HG02840 (cell line): ENCODE measurements around the gene CELF1.
"Not testable (repeated sequence)": the region's sequence is repeated elsewhere in the genome, so short reads cannot be mapped to it uniquely, and the experiment has no call there.

Experiments used
- ATAC-seq: cut with Tn5 transposase; IDR thresholded peaks from one replicate; pipeline ENCODE4 v1.9.1; 2021; ENCODE audit warnings: mild to moderate bottlenecking, moderate library complexity, moderate number of reproducible peaks; ENCODE audit not compliant: unreplicated experiment, low FRiP score

The CELF1 gene

DNA sequence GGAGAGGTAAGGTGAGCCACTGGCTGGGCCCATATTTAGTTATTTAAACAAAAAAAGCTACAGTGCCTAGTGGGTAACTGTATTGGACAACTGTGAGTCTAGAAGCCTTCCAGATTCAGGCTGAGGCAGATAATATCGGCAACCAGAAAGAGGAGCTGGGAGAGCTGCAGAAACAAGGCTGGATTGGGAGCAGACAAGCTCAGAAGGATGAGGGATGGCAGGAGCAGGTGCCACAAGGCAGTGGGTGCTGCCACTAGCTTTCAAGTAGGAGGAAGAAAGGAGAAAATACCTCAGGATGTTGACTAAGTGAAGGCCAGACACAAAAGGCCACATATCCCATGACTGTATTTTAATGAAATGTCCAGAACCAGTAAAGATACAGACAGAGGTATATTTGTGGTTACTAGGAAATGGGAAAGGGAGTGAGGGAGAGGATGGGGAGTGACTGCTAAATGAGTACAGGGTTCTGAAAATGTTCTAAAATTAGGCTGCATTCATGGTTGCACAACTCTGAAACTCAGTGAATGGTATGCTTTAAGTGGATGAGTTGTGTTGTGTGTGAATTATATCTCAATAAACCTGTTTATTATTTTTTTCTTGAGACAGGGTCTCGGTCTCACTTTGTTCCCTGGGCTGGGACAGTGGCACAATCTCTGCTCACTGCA is 92.2 kb downstream of the CELF1 start:
- ATAC-seq = no peak

DNA sequence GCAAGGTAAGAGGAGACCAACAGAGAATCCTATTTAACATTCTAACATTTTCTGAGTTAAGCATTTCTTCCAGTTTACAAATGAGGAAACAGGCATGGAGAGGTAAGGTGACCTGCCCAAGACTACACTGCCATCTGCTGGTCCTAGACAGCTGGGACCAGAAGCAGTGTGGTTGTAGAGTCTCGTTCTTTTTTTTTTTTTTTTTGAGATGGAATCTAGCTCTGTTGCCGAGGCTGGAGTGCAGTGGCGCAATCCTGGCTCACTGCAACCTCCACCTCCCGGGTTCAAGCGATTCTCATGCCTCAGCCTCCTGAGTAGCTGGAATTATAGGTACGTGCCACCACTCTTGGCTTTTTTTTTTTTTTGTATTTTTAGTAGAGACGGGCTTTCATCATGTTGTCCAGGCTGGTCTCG is 98.7 kb downstream of the CELF1 start:
- not testable (repeated sequence) for ATAC-seq

DNA sequence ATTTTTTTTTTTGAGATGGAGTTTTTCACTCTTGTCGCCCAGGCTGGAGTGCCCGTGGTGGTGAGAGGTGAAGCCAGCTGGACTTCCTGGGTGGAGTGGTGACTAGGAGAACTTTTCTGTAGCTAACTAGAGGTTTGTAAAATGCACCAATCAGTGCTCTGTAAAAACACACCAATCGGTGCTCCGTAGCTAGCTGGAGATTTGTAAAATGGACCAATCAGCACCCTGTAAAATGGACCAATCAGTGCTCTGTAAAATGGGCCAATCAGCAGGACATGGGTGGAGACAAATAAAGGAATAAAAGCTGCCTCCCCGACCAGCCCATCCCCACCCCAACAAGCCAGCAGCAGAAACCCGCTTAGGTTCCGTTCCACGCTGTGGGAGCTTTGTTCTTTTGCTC is 99.6 kb downstream of the CELF1 start:
- no peak for ATAC-seq

DNA sequence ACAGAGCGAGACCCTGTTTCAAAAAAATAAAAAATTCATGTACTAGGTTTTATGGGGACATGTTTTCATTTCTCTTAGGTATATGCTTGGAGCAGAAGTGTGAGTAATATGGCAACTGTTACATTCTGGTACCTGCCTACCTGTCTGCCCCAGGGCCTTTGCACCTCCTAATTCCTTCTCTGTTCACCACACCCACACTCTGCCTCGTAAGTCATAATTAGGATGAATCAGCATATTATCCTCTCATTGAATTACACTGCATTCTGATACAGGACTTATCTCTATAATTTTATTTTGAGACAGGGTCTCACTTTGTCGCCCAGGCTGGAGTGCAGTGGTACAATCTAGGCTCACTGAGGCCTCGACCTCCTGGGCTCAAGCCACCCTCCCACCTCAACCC is 100.9 kb downstream of the CELF1 start:
- ATAC-seq = no peak

DNA sequence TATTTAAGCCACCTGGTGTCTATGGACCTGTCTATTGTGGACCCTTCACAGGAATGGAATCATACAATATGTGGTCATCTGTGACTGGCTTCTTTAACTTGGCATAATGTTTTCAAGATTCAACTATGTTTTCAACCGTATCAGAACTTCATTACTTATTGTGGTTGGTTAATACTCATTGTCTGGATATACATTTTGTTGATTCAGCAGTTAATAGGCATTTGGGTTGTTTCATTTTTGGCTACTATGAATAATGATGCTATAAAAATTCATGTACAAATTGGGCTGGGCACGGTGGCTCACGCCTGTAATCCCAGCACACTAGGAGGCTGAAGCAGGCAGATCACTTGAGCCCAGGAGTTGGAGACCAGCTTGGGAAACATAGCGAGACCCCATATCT is 101.5 kb downstream of the CELF1 start:
- ATAC-seq = no peak

DNA sequence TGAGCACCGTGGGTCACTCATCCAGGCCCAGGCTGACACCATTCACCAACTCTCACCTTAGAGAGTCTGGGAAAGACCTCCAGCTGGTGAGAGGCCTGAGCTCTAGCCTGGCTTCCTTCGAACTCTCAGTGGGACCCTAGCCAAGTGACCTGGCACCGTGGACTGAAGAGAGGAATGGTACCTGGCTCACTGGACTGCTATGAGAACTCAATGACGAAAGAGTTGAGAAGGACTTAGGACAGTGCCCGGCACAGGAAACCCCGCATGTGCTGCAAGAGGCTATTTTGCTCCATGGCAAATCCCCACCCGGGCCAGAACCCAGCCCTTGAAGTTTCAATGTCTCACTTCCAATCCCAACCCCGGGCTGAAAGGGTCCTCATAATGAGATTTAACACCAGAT is 103.4 kb downstream of the CELF1 start:
- ATAC-seq = no peak

DNA sequence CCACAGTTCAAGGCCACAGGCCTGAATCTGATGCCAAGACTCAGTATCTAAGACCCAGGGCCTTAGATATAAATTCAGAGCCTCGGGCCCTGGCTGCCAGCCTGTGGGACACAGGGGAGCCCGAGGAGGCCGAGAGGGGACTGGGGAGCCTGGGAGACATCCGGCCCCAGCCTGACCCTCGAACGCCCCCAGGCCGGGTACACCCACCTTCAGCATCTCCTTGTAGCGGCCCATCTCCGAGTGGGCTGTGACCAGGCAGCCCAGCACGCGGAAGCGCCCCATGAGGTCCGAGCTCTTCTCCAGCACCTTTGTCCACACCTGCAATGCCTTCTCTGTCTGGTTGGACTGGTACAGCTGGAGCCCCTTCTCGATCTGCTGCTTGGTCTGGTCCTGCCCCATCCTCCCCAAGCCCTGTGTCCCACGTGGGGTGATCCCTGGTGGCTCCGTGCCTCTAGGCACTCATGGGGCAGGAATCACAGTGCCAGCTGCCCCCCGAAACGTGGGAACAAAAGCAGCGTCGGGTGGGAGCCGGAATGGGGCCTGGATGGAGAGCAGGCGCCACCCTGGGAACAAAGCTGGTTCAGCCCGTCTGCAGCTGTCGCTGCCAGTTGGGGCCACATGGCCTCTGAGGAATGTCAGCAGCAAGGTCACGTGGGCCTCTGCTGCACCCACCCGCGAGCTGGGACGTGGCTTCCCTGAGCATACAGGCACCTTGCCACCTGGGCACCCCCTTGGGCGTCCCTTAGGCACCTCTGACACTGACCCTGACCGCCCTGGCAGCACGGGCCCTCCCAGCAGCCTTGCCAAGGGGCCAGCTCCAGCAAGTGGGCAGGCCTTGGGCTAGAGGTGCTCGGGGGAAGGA is 104.1 kb downstream of the CELF1 start, which contains the start of gene RAPSN:
Gene RAPSN, minus strand, starts transcription at position 571 of the 862 bp plus-strand sequence. Its CDS starts 172 bp downstream, at position 399.
- ATAC-seq = no peak

DNA sequence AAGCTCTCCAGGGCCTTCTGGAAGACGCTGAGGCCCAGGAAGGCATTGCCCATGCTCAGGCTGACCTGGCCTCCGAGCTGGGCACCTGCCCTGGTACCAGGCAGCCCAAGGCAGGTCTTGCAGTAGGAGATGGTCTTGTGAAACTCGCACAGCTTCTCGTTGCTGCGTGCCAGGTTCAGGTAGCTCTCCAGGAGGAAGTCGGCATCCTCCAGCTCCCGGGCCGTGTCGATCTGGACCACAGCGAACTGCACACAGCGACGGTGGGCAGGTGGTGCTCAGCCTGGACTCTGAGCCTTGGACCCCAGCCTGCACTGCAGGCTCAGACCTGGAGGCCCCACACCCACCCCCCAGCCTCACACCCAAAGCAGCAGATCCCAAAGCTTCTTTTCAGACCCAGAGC is 105.0 kb downstream of the CELF1 start:
- ATAC-seq = no peak

DNA sequence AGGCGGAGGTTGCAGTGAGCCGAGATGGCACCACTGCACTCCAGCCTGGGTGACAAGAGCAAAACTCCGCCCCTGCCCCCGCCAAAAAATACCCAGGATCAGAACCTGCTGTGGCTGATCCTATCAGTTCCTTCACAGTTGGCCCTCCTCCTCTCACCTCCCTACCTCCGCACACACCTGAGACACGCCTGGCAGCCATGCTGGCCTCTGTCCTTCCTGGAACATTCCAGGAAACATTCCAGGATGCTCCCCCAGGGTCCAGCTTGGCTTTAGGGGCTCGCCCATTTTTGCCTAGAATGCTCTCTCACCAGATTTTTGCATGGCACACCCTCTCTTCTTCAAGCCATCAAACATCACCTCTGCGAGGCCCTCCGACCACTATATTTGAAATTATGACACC is 106.1 kb downstream of the CELF1 start:
- ATAC-seq = no peak

DNA sequence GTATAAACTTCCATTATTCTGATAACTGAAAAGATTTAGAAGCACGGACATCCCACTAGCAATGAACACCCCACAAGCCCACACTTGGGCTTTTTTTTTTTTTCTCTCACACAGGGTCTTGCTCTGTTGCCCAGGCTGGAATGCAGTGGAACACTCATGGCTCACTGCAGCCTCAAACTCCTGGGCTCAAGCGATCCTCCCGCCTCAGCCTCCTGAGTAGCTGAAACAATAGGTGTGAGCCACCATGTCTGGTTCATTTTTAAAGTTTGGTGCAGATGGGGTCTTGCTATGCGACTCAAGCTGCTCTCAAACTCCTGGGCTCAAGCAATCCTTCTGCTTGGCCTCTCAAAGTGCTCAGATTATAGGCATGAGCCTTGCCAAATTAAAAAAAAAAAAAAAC is 107.1 kb downstream of the CELF1 start:
- ATAC-seq = no peak

DNA sequence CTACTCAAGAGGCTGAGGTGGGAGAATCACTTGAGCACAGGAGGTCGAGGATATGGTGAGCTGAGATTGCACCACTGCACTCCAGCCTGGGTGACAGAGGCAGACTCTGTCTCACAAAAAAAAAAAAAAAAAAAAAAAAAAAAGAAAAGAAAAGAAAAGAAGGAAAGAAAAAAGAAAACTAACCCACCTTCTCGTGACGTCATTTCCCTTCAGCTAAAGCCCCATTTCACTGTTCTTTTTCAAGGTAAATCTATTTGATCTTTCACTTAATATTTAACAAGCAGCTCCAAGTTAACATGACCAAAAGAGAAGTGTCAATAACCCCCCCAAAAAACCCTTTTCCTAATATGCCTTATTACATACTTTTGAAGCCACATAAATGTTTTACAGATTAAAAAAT is 109.1 kb downstream of the CELF1 start:
- ATAC-seq = no peak

DNA sequence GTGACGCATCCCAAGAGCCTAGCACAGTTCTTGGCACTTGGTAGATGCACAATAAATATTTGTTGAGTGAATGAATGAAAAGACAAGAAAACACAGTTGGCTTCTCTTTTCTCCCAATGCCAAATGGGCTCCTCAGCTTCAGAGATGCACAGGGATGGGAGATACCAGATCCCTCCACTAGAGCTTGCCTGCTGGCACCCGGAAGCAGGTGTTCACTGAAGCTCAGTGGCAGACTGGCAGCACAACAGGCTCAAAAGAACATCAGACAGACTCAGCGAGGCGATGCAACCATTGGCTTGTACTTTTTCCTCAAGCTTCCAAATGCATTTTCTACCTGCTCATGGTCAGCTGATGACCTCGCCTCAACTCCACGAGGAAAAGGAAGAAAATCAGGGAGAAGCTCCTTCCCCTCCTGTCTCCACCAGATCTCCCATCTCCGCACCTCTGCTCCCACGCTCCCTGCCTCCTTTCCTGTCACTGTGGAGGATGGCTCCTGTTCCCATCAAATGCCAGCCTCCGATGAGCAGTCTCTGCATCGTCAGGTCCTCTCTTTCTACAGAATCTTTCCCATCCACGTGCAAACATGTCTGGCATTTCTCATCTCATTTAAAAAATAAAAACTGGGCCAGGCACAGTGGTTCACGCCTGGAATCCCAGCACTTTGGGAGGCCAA is 109.8 kb downstream of the CELF1 start:
- no peak for ATAC-seq

DNA sequence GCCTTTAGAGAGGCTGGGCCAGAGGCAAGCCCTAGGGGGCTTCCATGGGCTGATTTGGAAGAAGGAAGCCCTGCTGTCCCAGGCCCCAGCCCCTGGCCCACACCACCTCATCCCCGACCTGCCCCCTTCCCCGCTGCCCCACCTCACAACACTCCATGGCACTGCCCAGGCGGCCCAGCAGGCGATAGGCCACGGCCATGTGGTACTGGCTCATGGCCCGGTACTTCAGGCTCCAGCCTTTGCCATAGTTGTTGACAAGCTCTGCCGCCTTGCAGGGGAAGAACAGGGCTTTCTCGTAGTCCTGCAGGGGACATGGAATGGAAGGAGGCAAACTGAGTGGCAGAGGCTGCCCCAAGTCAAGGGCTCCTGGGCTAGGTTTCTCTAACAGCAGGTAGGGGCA is 110.4 kb downstream of the CELF1 start:
- no peak for ATAC-seq

DNA sequence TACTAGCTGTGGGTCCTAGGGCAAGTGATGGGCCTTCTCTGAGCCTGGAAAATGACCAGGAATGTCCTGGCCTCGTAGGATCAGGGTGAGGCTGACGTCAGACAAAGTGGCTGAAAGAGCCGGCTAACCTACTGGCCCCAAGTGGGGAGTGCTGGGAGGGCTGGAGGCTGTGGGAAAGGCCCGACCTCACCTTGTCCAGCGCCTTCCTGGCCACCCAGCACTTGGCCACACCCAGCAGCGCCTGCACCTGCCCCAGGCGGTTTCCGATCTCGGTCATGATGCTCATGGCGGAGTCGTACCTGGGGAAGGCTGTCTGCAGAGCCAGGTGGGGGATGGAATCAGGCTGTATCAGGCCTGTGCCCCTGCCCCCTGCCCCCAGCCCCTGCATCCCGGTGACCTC is 111.5 kb downstream of the CELF1 start:
- ATAC-seq = no peak

DNA sequence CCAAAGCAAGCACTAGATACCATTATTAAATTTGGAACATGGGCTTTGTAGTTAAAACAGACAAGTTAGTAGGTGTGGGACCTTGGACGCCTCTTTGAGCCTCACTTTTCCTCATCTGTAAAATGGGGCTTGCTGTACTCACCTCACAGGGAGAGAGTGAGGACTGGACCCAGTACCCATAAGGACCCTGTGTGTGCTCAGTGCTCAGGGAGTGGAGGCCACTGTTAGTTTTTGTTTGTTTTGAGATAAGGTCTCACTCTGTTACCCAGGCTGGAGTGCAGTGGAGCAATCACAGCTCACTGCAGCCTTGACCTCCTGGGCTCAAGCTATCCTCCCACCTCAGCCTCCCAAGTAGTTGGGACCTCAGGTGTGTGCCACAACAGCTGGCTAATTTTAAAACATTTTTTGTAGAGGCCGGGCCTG is 112.9 kb downstream of the CELF1 start:
- ATAC-seq = no peak

DNA sequence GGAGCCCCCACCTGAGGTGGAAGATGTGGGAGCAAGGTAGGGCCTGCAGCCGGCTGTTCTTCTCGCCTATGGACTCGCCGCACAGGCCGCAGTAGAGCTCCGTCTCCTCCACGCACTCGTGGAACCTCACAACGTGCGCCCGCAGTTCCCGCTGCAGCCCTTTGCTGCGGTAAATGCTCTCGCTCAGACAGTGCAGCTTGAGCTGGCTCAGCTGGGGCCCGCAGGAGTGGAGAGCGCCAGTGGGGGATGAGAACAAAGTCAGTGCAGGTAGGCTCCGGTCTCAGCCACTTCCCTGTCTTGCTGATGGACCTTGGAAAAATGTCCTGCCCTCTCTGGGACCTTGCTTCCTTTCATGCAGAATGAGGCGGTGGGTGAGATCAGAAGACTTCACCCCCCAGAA is 114.2 kb downstream of the CELF1 start:
- no peak for ATAC-seq

DNA sequence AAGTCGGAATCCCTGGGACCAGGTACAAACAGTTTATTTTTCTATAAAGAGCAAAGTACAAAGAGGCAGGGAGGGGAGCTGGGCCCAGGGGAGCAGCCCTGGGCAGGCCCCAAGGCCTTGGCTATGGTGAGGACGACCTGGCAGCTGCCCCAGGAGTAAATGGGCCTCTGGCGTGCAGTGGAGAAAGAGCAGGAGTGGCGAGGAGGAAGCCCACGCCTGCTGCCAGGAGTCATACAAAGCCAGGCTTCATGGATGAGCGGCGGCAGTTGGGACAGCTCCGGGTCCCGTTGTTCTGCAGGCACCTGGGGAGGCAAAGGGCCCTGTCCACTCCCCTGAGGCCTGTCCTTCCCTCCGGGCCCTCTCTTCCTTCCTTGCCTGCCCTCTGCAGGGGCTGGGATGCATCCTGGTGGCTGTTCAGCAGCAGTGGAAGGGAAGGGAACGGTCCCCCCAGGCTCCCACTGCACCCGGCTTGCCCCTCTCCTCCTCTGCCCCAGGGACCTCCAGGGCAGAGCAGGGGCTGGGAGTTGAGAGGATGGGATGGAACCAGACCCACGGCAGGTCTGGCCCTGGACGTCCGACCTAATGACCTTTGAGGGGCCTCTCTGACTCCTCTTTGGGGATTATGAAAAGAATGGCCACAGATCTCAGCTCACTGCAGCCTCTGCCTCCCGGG is 115.0 kb downstream of the CELF1 start:
- no peak for ATAC-seq

DNA sequence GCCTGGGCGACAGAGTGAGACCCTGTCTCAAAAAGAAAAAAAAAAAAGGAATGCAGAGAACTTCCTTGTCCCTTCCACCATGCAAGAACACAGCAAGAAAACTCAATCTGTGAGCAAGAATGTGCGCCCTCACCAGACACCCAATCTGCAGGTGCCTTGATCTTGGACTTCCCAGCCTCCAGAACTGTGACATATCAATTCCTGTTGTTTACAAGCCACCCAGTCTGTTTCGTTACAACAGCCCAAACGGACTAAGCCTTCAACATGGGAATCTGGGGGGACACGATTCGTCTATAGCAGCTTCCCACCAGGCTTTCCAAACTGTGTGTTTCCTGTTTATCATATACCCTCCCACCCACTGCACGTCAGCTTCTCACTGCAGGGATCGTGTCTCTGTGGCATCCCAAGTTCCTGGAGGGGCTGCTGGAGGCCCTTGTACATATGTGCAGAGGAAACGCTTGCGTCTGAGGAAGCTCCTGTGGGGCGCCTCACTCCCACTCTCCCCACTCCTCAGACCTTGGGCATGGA is 115.7 kb downstream of the CELF1 start:
- no peak for ATAC-seq

DNA sequence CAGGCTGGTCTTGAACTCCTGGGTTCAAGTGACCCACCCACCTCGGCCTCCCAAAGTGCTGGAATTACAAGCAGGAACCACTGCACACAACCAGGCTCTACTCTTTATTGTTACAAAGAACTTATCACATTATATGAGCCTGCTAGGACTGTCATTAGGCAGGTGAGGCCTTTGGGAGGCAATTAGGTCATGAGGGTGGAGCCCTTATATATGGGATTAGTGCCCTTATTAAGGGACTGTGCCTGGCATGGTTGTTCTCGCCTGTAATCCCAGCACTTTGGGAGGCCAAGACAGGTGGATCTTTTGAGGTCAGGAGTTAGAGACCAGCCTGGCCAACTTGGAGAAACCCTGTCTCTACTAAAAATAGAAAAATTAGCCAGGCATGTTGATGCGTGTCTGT is 116.2 kb downstream of the CELF1 start:
- ATAC-seq = no peak

DNA sequence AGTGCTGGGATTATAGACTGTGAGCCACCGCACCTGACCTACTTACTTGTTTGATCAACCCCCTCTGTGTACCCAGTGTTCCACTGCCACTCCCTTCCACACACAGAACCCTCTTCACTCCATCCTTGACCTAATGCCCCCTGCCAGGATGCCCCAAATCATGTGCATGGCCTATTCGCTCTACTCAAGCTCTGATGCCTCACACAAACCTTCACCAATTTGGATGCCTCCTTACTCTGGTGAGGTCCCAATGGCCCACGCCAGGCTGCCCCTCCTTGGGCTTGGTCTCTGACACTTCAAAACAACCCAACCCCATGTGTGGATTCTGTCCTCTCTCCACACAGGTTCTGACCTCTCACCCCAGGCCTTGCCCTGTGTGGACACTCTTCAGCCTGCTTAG is 117.2 kb downstream of the CELF1 start:
- no peak for ATAC-seq
